A673 (cell line): ENCODE data around the gene CREB3L2.

Source experiments
- EZH2 ChIP-seq: fragments of 200-600 bp; sonication (generic); IDR thresholded peaks from 2 replicates; pipeline ENCODE4 v1.6.1; 2017; ENCODE audit warnings: borderline replicate concordance, low read depth, mild to moderate bottlenecking, mixed read lengths, antibody characterized with exemption, low read length; ENCODE audit not compliant: poor library complexity, severe bottlenecking
- TF ChIP-seq, protein P1 (sequence below): fragments of 300-800, 200-600 bp; sonication (generic); conservative IDR thresholded peaks from 2 replicates; pipeline ENCODE4 v1.5.1; 2017; ENCODE audit warnings: low read depth, mild to moderate bottlenecking, antibody characterized with exemption, low read length, moderate library complexity, mixed read lengths

DNA sequence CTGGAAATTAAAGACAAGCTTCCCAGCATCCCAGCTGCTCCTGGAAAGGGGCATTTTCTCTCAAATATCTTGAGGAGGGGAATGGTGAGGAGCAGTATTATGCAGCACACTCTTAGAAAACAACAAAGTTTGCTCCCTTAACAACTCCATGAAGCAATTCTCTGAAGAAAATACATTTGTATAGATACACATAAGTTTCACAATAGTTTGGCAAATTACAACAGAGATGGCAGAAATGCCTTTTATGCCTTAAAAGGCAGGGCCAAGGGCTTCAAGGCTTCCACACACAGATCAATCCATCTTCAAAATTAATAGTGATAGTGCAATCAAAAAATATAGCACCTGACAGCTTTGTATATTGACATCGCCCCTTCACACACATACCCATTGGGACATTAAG is 167.3 kb downstream of the CREB3L2 start:
- TF ChIP-seq, protein P1, sequence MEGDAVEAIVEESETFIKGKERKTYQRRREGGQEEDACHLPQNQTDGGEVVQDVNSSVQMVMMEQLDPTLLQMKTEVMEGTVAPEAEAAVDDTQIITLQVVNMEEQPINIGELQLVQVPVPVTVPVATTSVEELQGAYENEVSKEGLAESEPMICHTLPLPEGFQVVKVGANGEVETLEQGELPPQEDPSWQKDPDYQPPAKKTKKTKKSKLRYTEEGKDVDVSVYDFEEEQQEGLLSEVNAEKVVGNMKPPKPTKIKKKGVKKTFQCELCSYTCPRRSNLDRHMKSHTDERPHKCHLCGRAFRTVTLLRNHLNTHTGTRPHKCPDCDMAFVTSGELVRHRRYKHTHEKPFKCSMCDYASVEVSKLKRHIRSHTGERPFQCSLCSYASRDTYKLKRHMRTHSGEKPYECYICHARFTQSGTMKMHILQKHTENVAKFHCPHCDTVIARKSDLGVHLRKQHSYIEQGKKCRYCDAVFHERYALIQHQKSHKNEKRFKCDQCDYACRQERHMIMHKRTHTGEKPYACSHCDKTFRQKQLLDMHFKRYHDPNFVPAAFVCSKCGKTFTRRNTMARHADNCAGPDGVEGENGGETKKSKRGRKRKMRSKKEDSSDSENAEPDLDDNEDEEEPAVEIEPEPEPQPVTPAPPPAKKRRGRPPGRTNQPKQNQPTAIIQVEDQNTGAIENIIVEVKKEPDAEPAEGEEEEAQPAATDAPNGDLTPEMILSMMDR, result no peak
- TF ChIP-seq EZH2, result no peak
